PC-3 (cell line): ENCODE results near the gene SLC44A5. TPM values are rescaled to one million over a fixed set of nuclear protein-coding genes. Genes with fewer than 3 reads are reported as not detected.

Experiments
- ATAC-seq: fragments of 200-7000 bp; cut with Tn5 transposase; 2 replicates; pipeline ENCODE4 v1.9.1; 2020; ENCODE audit warnings: mild to moderate bottlenecking, moderate library complexity
- BruUV-seq: library from RNA; stranded (reverse); fragments of 400-500 nt; replicated peaks from 2 replicates; lab custom pipeline; 2021; lab: Mats Ljungman, UMichigan
- CTCF ChIA-PET: fragments of 300-600 bp; sonication (Branson Sonifier 250); formaldehyde crosslinking; loops from one replicate; lab custom pipeline; 2022; ENCODE audit warnings: antibody characterized with exemption; lab: Charles Lee
- POLR2A ChIA-PET: fragments of 300-600 bp; sonication (Branson Sonifier 250); formaldehyde crosslinking; loops from one replicate; lab custom pipeline; 2022; ENCODE audit warnings: antibody characterized with exemption; ENCODE audit not compliant: unreplicated experiment; lab: Charles Lee
- DNase-seq: peaks from one replicate; pipeline ENCODE4 v3.0.0-alpha.2; 2015
- H2AFZ ChIP-seq: fragments of 300-600 bp; sonication (generic); 2 replicates; pipeline ENCODE4 v1.6.0; 2016; ENCODE audit warnings: antibody characterized with exemption, low read length
- H3F3A ChIP-seq: fragments of 300-600 bp; sonication (generic); one replicate; pipeline ENCODE4 v1.6.0; 2017; ENCODE audit warnings: antibody characterized with exemption, low read length, control low read depth, mild to moderate bottlenecking; ENCODE audit not compliant: unreplicated experiment
- H3K27ac ChIP-seq: fragments of 300-600 bp; sonication (generic); 2 replicates; pipeline ENCODE4 v1.5.1; 2016; ENCODE audit warnings: mild to moderate bottlenecking, low read length
- H3K27me3 ChIP-seq: fragments of 300-600 bp; sonication (generic); 2 replicates; pipeline ENCODE4 v1.6.1; 2016; ENCODE audit warnings: low read length, mixed read lengths
- H3K36me3 ChIP-seq: fragments of 300-600 bp; sonication (generic); 2 replicates; pipeline ENCODE4 v1.6.1; 2016; ENCODE audit warnings: low read depth, mixed run types, low read length, mixed read lengths
- H3K4me1 ChIP-seq: fragments of 300-600 bp; sonication (generic); 2 replicates; pipeline ENCODE4 v1.5.1; 2016; ENCODE audit warnings: low read length; ENCODE audit not compliant: insufficient read depth
- H3K4me2 ChIP-seq: fragments of 300-600 bp; sonication (generic); 2 replicates; pipeline ENCODE4 v1.6.0; 2016; ENCODE audit warnings: low read length
- H3K4me3 ChIP-seq: fragments of 300-600 bp; sonication (generic); 2 replicates; pipeline ENCODE4 v1.5.1; 2016; ENCODE audit warnings: mild to moderate bottlenecking, low read length, mixed read lengths
- H3K79me2 ChIP-seq: fragments of 300-600 bp; sonication (generic); 2 replicates; pipeline ENCODE4 v1.6.1; 2017; ENCODE audit warnings: low read length, mixed read lengths
- H3K9ac ChIP-seq: fragments of 300-600 bp; sonication (generic); 2 replicates; pipeline ENCODE4 v1.6.0; 2016; ENCODE audit warnings: mild to moderate bottlenecking, low read length
- H3K9me2 ChIP-seq: fragments of 300-600 bp; sonication (generic); replicated peaks from 2 replicates; pipeline ENCODE4 v1.6.1; 2016; ENCODE audit warnings: mixed run types, low read length, mixed read lengths
- H3K9me3 ChIP-seq: fragments of 300-600 bp; sonication (generic); 2 replicates; pipeline ENCODE4 v1.6.1; 2016; ENCODE audit warnings: low read length, mixed read lengths
- H4K20me1 ChIP-seq: fragments of 300-600 bp; sonication (generic); 2 replicates; pipeline ENCODE4 v1.6.1; 2016; ENCODE audit warnings: low read length, mixed read lengths
- EZH2 ChIP-seq: fragments of 300-600 bp; sonication (generic); IDR thresholded peaks from one replicate; pipeline ENCODE4 v1.6.1; 2017; ENCODE audit warnings: antibody characterized with exemption, mild to moderate bottlenecking, low read length; ENCODE audit not compliant: unreplicated experiment
- EZH2phosphoT487 ChIP-seq: fragments of 300-600 bp; sonication (generic); IDR thresholded peaks from 2 replicates; pipeline ENCODE4 v1.6.1; 2018; ENCODE audit warnings: mild to moderate bottlenecking, antibody characterized with exemption, low read length, borderline replicate concordance
- intact Hi-C: fragments of 100-400 bp; cut with micrococcal nuclease; formaldehyde crosslinking; loops from 2 replicates; pipeline ENCODE4 v1.9.0; 2023
- total RNA-seq: library from RNA; depleted of rRNA; stranded (reverse); fragments of >200 nt; gene quantifications from 2 replicates; pipeline ENCODE4 v1.2.3, GENCODE V29; 2014
- TF ChIP-seq, protein P1 (sequence below): fragments of 300-600 bp; sonication (generic); conservative IDR thresholded peaks from 2 replicates; pipeline ENCODE4 v1.5.1; 2017; ENCODE audit warnings: antibody characterized with exemption, low read depth, mild to moderate bottlenecking, low read length

The SLC44A5 gene
- total RNA-seq, 1 experiment from 2014 or later, result not detected

DNA sequence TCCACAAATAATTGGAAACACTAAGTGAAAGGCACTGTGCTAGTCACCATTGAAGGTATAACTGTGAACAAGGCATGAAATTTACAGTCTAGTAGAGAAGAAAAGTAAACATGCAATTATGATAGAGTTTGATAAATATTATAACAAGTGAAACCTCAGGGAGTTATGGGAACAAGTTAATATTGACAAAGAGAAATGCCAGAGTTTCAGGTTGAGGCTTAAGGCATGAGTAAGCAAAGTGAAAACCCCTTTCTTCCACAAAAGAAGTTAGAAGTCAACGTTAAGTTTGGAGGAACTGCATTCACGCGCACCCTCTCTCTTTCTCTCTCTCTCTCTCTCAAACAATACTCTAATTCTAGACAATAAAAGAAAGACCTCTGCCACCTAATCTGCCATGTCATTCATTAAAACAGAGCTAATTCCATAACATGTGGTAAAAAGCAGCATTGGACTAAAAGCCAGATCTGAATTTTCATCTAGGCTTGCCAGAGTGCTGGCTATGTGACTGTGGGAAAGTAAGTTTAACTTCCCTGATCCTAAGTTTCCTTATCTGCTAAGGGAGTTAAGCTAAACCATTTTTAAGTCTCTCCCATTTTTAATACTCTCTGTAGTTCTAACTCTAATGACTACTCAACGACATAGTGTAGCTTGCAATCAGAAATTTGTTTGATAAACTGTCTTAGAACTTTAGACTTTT is 22.0 kb downstream of the SLC44A5 start:
- Histone ChIP-seq H2AFZ (no peak overlapping the region), H3K4me2 (no peak overlapping the region), H3K4me3 (no peak overlapping the region), H3K36me3 (no peaks in the 10 kb centered on the region), H3K27ac (no peak overlapping the region), H3K9me2 (no peaks in the 10 kb centered on the region), H4K20me1 (no peaks in the 10 kb centered on the region), H3K4me1 (no peaks in the 10 kb centered on the region), H3K27me3 (peaks cover 14% of the 10 kb centered on the region), H3K9me3 (no peaks in the 10 kb centered on the region), H3K9ac (no peak overlapping the region), H3K79me2 (no peaks in the 10 kb centered on the region), H3F3A (no peaks in the 10 kb centered on the region)
- intact Hi-C loops, result no loop called here
- POLR2A ChIA-PET, result no interaction called here
- CTCF ChIA-PET, result no interaction called here
- peak; percentile 2 for DNase-seq
- ATAC-seq, result no peak
- BruUV-seq, result no TSS peak
- TF ChIP-seq, protein P1, sequence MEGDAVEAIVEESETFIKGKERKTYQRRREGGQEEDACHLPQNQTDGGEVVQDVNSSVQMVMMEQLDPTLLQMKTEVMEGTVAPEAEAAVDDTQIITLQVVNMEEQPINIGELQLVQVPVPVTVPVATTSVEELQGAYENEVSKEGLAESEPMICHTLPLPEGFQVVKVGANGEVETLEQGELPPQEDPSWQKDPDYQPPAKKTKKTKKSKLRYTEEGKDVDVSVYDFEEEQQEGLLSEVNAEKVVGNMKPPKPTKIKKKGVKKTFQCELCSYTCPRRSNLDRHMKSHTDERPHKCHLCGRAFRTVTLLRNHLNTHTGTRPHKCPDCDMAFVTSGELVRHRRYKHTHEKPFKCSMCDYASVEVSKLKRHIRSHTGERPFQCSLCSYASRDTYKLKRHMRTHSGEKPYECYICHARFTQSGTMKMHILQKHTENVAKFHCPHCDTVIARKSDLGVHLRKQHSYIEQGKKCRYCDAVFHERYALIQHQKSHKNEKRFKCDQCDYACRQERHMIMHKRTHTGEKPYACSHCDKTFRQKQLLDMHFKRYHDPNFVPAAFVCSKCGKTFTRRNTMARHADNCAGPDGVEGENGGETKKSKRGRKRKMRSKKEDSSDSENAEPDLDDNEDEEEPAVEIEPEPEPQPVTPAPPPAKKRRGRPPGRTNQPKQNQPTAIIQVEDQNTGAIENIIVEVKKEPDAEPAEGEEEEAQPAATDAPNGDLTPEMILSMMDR, result no peak
- TF ChIP-seq EZH2phosphoT487 (no peak), EZH2 (no peak)

DNA sequence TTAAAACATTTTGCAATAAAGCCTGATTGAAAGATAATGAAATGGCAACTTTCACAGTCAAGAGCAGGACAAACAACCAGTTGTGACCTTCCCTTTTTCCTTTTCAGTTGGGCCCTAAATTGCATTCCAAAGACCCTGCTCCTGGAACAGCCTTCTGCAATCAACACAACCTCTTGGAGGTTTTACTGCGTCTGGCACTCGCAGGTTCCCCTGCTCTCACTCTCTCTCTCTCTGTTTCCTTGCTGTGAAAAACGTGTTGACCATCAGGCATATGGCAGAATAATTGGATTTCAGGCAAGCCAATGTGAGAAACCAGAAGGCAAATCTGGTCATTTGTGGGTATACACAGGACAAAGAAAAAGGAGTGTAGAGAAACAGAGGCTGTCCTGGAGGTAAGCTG is 23.2 kb downstream of the SLC44A5 start:
- intact Hi-C loops, result no loop called here
- POLR2A ChIA-PET, result no interaction called here
- H3K79me2 ChIP-seq, result no peaks in the 10 kb centered on the region
- TF ChIP-seq EZH2phosphoT487 (no peak), EZH2 (no peak)
- TF ChIP-seq, protein P1, result no peak
- no peak for ATAC-seq
- no peaks in the 10 kb centered on the region for H3K4me1 ChIP-seq
- peaks cover 14% of the 10 kb centered on the region for H3K27me3 ChIP-seq
- DNase-seq, result no peak
- no peak overlapping the region for H3K4me2 ChIP-seq
- H3K4me3 ChIP-seq, result no peak overlapping the region
- no peak overlapping the region for H2AFZ ChIP-seq
- H4K20me1 ChIP-seq, result no peaks in the 10 kb centered on the region
- no peaks in the 10 kb centered on the region for H3K9me3 ChIP-seq
- H3K27ac ChIP-seq, result no peak overlapping the region
- no peaks in the 10 kb centered on the region for H3K9me2 ChIP-seq
- H3K36me3 ChIP-seq, result no peaks in the 10 kb centered on the region
- H3K9ac ChIP-seq, result no peak overlapping the region
- no TSS peak for BruUV-seq
- CTCF ChIA-PET, result no interaction called here
- H3F3A ChIP-seq, result no peaks in the 10 kb centered on the region

DNA sequence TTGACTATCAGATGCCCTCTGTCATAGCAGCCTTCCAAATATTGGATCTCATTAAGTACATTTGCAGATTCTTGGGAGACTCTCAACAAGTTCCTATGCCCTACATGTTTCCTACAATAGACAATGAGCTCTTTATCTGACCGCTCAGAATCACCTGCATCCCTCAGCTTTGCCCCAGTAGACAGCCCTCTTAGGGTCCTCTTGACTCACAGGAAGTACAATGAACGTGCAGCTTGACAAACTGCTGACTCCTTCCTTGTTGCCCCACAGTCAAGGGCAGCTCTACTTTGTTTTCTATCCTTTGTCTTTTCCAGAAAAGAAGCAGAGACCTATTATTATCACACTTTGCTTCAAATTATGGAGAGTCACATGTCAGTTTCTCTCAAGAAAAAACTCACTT is 27.6 kb downstream of the SLC44A5 start:
- no peak overlapping the region for H3K27ac ChIP-seq
- H3K9me2 ChIP-seq, result no peaks in the 10 kb centered on the region
- CTCF ChIA-PET, result no interaction called here

More for the DNA sequence above, 27.6 kb downstream of the SLC44A5 start:
- no peaks in the 10 kb centered on the region for H3K9me3 ChIP-seq
- no peak overlapping the region for H3K4me3 ChIP-seq
- H4K20me1 ChIP-seq, result no peaks in the 10 kb centered on the region
- intact Hi-C loops, result no loop called here
- H3K27me3 ChIP-seq, result peaks cover 7% of the 10 kb centered on the region; the same call in 1 of the 2 replicates
- no peak for DNase-seq
- H3K4me2 ChIP-seq, result no peak overlapping the region
- TF ChIP-seq, protein P1, result no peak
- TF ChIP-seq EZH2 (no peak), EZH2phosphoT487 (no peak)
- no peaks in the 10 kb centered on the region for H3K79me2 ChIP-seq
- no peak overlapping the region for H3K9ac ChIP-seq
- POLR2A ChIA-PET, result no interaction called here
- H2AFZ ChIP-seq, result no peak overlapping the region
- no peaks in the 10 kb centered on the region for H3F3A ChIP-seq
- H3K4me1 ChIP-seq, result no peaks in the 10 kb centered on the region
- ATAC-seq, result no peak
- no peaks in the 10 kb centered on the region for H3K36me3 ChIP-seq
- no TSS peak for BruUV-seq
